Gastrocnemius medialis (tissue), 4 donors: ENCODE measurements around the gene SNX24.

Source experiments
- CTCF ChIP-seq, 5 experiments: fragments of 450-650 bp in 3 of 5; fragments of 200-600 bp in 2 of 5; sonication (generic) in 2 of 5; IDR thresholded peaks in 4 of 5; conservative IDR thresholded peaks in 1 of 5; 1 replicate in 4 of 5; 2 replicates in 1 of 5; pipeline ENCODE4 v1.5.1; 2016 to 2019; ENCODE audit warnings: antibody characterized with exemption in 5 of 5, mild to moderate bottlenecking in 3 of 5, moderate library complexity in 3 of 5
- POLR2A ChIP-seq, 2 donors: fragments of 450-650 bp; IDR thresholded peaks; one replicate each; pipeline ENCODE4 v1.6.1; 2017; ENCODE audit warnings: antibody characterized with exemption in 2 of 2, mild to moderate bottlenecking in 2 of 2, moderate library complexity in 2 of 2

DNA sequence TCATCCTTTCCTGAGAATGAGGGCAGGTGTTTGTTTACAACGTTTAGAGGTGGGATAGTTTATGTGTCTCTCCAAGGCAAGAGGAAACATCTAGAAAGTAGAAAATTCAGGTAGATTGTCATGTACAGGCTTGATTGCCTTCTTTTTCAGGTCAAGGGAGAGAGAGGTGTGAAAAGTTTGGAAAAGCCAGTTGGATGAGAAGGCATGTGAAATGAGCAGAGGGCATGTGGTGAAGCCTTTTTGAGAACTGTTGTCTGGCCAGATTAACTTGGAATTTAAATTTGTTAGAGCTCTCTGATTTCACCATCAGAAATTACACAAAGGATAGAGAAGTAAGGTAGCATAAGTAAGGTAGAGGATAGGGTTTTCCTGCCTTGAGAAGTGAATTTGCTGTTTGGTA lies 74.6 kb downstream of the SNX24 start:
- TF ChIP-seq CTCF (IDR thresholded peaks at IDR 0.05 in 4 of 5, conservative IDR thresholded peaks at IDR 0.05 in 1 of 5) (no peak), POLR2A (IDR thresholded peaks at IDR 0.05) (no peak)
